Left lung (tissue), 10 donors: ENCODE results near the gene MCAT. TPM values are rescaled to one million over a fixed set of nuclear protein-coding genes. Genes with fewer than 3 reads are reported as not detected.

Experiments
- ATAC-seq: fragments of 200-7000 bp; cut with Tn5 transposase; one replicate; pipeline ENCODE4 v1.9.1; 2020; ENCODE audit warnings: moderate library complexity
- DNase-seq, 4 donors: peaks; one replicate each; pipeline ENCODE4 v3.0.0-alpha.2; 2013 to 2020
- H3K27ac ChIP-seq, 2 donors: fragments of 200-600 bp; sonication (generic) in 1 of 2; one replicate each; pipeline versions ENCODE4 v1.5.0 to v1.8.0; 2020 to 2021
- H3K27me3 ChIP-seq, 2 donors: fragments of 200-600 bp; sonication (generic) in 1 of 2; one replicate each; pipeline versions ENCODE4 v1.5.0 to v1.8.0; 2020 to 2021
- H3K36me3 ChIP-seq, 2 donors: fragments of 200-600 bp; sonication (generic) in 1 of 2; one replicate each; pipeline versions ENCODE4 v1.5.0 to v1.8.0; 2020 to 2021
- H3K4me1 ChIP-seq, 2 donors: fragments of 200-600 bp; one replicate each; pipeline ENCODE4 v1.8.0; 2021
- H3K4me3 ChIP-seq, 2 donors: fragments of 200-600 bp; sonication (generic) in 1 of 2; one replicate each; pipeline versions ENCODE4 v1.5.0 to v1.8.0; 2020 to 2021; ENCODE audit warnings: mild to moderate bottlenecking in 1 of 2
- H3K9me3 ChIP-seq, 2 donors: fragments of 200-600 bp; sonication (generic) in 1 of 2; one replicate each; pipeline versions ENCODE4 v1.5.0 to v1.8.0; 2020 to 2021
- intact Hi-C, 2 donors: fragments of 100-400 bp; cut with DNase I; formaldehyde crosslinking; loops; one replicate each; pipeline versions ENCODE4 v1.11.2 to v1.14.2; 2022
- polyA plus RNA-seq, 6 donors: library from polyadenylated mRNA; unstranded; fragments of 120-200 nt; gene quantifications; one replicate each; pipeline ENCODE4 v1.2.1, GENCODE V29; 2013; ENCODE audit not compliant: insufficient read length in 6 of 6
- total RNA-seq, 2 donors: library from RNA; stranded (reverse); fragmentation: NEBNext Ultra II Directional; extraction: Animal tissue kit (Norgen Biotek cat#: 25700); gene quantifications; one replicate each; pipeline ENCODE4 v1.2.1, GENCODE V29; 2021
- TF ChIP-seq, protein P1 (sequence below), 2 donors: fragments of 200-600 bp; sonication (generic) in 1 of 2; IDR thresholded peaks; one replicate each; pipeline versions ENCODE4 v1.5.0 to v1.8.0; 2021; ENCODE audit warnings: antibody characterized with exemption in 2 of 2
- donor health status: DM: no; HTN: yes; CAD: no.
- donor health status: DM: no; HTN: no; CAD: no.

MCAT gene
- total and polyA plus RNA-seq, 8 donors: 12.2 to 16.6 (median 15.4) TPM

DNA sequence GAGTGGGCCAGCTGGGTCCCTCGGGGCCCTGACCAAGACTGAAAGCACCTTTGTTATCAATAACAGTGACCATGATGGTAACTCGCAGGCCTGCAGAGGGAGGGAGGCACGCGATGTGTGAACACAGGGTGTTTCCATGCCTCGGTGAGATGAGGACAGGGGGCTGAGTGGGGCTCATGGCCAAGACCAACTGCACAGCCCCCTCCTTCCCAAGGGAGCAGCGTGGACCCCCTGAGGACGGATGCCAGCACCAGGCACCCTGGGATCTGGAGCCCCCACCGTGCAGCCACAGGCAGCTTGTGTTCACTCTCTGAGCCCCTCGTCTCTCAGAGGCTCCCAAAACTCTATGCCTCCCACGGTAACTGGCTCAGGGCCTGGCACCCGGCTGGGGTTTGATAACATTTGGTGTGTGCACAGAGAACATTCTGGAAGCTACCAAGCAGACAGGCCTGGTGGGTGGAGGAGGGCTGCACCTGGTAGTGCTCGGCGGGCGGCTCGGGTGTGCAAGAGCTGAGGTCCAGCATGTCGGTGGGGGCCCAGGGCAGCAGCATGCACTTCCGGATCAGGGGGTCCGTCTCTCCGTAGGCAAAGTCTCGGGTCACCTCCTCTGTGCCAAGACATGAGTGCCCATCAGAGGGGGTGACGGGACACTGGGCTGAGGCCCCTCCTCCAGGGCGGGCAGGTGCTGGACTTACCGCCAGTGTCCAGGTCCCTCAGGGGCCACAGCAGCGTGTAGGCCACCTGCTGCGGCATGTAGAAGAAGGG is 36.1 kb upstream of the MCAT start:
- Histone ChIP-seq H3K27me3 (no peaks in the 10 kb centered on the region), H3K27ac (no peak overlapping the region), H3K36me3 (peaks cover 0 to 74% of the 10 kb centered on the region in 2 donors), H3K4me1 (peaks cover 0 to 9% of the 10 kb centered on the region in 2 donors), H3K9me3 (no peaks in the 10 kb centered on the region), H3K4me3 (no peak overlapping the region)
- DNase-seq (peak in 1 of 4 donors; percentile 70), ATAC-seq (no peak)
- intact Hi-C loops: no loop called here
- TF ChIP-seq, protein P1, sequence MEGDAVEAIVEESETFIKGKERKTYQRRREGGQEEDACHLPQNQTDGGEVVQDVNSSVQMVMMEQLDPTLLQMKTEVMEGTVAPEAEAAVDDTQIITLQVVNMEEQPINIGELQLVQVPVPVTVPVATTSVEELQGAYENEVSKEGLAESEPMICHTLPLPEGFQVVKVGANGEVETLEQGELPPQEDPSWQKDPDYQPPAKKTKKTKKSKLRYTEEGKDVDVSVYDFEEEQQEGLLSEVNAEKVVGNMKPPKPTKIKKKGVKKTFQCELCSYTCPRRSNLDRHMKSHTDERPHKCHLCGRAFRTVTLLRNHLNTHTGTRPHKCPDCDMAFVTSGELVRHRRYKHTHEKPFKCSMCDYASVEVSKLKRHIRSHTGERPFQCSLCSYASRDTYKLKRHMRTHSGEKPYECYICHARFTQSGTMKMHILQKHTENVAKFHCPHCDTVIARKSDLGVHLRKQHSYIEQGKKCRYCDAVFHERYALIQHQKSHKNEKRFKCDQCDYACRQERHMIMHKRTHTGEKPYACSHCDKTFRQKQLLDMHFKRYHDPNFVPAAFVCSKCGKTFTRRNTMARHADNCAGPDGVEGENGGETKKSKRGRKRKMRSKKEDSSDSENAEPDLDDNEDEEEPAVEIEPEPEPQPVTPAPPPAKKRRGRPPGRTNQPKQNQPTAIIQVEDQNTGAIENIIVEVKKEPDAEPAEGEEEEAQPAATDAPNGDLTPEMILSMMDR (IDR thresholded peaks at IDR 0.05): no peak

DNA sequence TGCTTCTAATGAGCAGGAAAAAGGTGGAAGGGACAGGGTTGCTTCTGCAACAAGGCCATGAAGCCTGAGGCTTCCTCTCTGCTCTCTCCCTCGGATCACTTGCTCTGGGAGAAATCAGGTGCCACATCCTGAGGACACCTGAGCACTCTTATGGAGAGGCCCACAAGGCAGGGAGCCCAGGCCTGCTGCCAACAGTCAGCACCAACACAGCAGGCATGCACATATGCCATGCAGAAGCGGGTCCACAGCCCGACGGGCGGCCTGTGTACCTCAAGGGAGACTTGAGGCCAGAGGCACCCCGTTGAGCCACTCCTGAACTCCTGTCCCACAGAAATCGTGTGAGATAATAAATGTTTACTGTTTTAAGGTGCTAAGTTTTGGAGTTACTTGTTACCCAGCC is 34.3 kb upstream of the MCAT start:
- H3K27me3 ChIP-seq: no peaks in the 10 kb centered on the region
- TF ChIP-seq, protein P1 (IDR thresholded peaks at IDR 0.05): no peak
- no peak overlapping the region for H3K27ac ChIP-seq
- ATAC-seq (peak; percentile 59), DNase-seq (peak in 1 of 4 donors; percentile 66)
- peaks cover 0 to 88% of the 10 kb centered on the region in 2 donors for H3K36me3 ChIP-seq
- intact Hi-C loops: no loop called here
- no peak overlapping the region for H3K4me3 ChIP-seq
- no peaks in the 10 kb centered on the region for H3K9me3 ChIP-seq
- no peaks in the 10 kb centered on the region for H3K4me1 ChIP-seq

DNA sequence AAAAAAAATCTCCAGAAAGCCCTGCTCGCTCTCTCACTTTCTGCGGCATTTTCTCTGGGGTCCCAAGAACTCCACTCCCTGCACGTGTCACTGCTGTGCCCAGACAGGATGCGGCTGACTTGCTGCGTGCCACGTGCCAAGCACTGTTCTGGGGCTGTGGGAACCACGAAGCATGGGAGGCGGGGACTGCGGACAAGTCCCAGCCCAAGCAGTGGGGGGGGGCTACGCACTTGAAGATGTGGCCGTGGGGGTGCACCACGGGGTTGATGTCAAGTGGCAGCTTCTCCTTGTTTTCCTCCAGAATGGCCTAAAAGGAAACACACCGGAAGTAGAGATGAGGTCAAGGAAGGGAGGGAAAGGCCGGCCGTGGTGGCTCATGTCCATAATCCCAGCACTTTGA is 32.9 kb upstream of the MCAT start:
- no peak for ATAC-seq
- intact Hi-C loops: no loop called here
- peaks cover 0 to 94% of the 10 kb centered on the region in 2 donors for H3K36me3 ChIP-seq
- no peaks in the 10 kb centered on the region for H3K9me3 ChIP-seq
- no peak overlapping the region for H3K4me3 ChIP-seq
- TF ChIP-seq, protein P1 (IDR thresholded peaks at IDR 0.05): no peak
- H3K27me3 ChIP-seq: no peaks in the 10 kb centered on the region
- peak in 1 of 4 donors; percentile 65 for DNase-seq
- no peak overlapping the region for H3K27ac ChIP-seq
- H3K4me1 ChIP-seq: peaks cover 0 to 3% of the 10 kb centered on the region in 2 donors

DNA sequence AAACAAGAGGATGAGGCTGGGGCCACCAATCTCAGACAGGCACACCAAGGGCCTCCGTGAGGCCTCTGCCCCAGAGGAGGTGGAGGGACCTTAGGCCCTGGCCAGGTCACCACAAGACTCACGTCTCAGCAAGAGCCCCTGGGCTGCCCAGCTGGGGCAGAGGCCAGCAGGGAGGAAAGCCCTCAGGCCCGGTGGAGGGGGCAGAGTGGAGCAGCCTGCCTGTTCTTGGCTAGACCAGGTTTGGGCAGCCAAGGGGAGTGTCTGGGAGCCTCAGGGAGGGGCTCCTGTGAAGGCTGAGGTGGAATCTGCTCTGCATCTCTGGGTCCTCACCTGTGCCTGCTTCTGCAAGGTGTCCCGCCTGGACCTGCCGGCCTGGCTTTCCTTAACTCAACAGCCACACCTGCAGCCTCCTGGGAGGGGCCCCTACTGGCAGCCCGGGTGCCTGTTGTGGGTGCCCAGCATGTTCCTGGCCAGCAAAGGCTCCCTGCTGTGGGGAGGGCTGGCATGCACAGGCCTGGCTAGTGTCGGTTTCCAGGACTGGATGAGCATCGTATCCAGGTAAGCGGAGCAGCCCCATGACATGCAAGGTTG is 31.8 kb upstream of the MCAT start:
- ATAC-seq (no peak), DNase-seq (peak in 1 of 4 donors; percentile 49)
- Histone ChIP-seq H3K4me1 (peaks cover 0 to 9% of the 10 kb centered on the region in 2 donors), H3K4me3 (no peak overlapping the region), H3K27ac (no peak overlapping the region), H3K36me3 (peaks cover 0 to 94% of the 10 kb centered on the region in 2 donors), H3K27me3 (no peaks in the 10 kb centered on the region), H3K9me3 (no peaks in the 10 kb centered on the region)
- TF ChIP-seq, protein P1 (IDR thresholded peaks at IDR 0.05): no peak
- intact Hi-C loops: no loop called here

DNA sequence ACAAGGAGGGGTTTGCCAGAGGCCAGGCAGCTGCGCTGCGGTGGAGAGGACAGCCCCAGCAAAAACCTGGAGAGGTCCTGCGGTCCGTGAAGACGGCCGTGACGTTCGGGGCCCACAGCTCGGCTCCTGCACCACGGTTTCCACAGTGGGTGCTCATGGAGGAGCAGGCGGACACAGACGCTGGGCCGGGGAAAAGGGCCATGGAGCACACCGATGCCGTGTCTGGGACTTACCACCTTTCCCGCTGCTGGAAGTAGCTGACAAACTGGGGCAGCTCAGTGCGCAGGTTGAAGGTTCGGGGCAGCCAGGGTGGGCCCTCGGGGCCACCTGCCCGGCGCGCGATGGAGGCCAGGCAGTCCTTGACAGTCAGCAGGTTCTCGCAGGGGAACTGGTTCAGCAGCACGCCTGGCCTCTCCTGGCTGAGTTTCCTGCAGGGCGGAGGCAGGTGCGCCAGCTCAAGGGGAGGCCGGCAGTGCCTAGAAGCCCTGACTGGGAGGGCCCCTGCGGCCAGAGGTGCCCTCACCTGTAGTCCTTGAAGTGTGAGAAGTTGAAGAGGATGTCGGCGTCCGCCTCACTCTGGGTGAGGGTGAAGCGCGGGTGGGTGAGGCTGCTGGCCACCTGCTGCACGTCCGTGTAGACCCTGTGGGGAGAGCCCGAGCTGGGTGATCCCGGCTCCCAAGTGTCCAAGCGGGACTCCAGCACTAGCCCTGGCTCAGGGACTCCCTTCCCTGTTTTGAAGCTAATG is 30.9 kb upstream of the MCAT start:
- DNase-seq: peak in 1 of 4 donors; percentile 63
- no peaks in the 10 kb centered on the region for H3K9me3 ChIP-seq
- H3K36me3 ChIP-seq: peaks cover 0 to 94% of the 10 kb centered on the region in 2 donors

More for the DNA sequence above, 30.9 kb upstream of the MCAT start:
- no peak overlapping the region for H3K27ac ChIP-seq
- no peaks in the 10 kb centered on the region for H3K27me3 ChIP-seq
- H3K4me3 ChIP-seq: no peak overlapping the region
- no peak for ATAC-seq
- TF ChIP-seq, protein P1 (IDR thresholded peaks at IDR 0.05): no peak
- peaks cover 0 to 9% of the 10 kb centered on the region in 2 donors for H3K4me1 ChIP-seq
- intact Hi-C loops: no loop called here
